Measurements from ENCODE around the gene SMAD2. TPM values are rescaled to one million over a fixed set of nuclear protein-coding genes. Genes with fewer than 3 reads are reported as not detected.

Gene SMAD2
- total RNA-seq (ENCODE audit: low replicate concordance), result 58.7 and 118 TPM in 2 replicates

- peak within 1 kb of the TSS; percentile 79 for H3K4me3 ChIP-seq (ENCODE audit: low read depth, low read length)
- TF ChIP-seq CTCF (IDR thresholded peaks at IDR 0.05; ENCODE audit: insufficient read depth, low read length), result no peak
- peak; percentile 69 for DNase-seq (ENCODE audit: low read depth)
Measured at GRCh38 chr18:47930199-47930930, at the start of gene SMAD2. TSS of gene SMAD2 (minus strand) at chr18:47930659. CDS start at chr18:47896756, 33,903 bp downstream.

GRCh38 chr18:47979611-47980200, 49.2 kb upstream of the SMAD2 start:
- no peak for TF ChIP-seq CTCF (IDR thresholded peaks at IDR 0.05; ENCODE audit: insufficient read depth, low read length)
- no peak for DNase-seq (ENCODE audit: low read depth)
- no peak overlapping the region for H3K4me3 ChIP-seq (ENCODE audit: low read depth, low read length)

GRCh38 chr18:47978603-47979002, 48.1 kb upstream of the SMAD2 start:
- no peak overlapping the region for H3K4me3 ChIP-seq (ENCODE audit: low read depth, low read length)
- DNase-seq (ENCODE audit: low read depth), result no peak
- no peak for TF ChIP-seq CTCF (IDR thresholded peaks at IDR 0.05; ENCODE audit: insufficient read depth, low read length)

- no peak for TF ChIP-seq CTCF (IDR thresholded peaks at IDR 0.05; ENCODE audit: insufficient read depth, low read length)
Measured at GRCh38 chr18:47978141-47978540, 47.7 kb upstream of the SMAD2 start.

GRCh38 chr18:47975701-47976100, 45.2 kb upstream of the SMAD2 start:
- TF ChIP-seq CTCF (IDR thresholded peaks at IDR 0.05; ENCODE audit: insufficient read depth, low read length), result no peak
- no peak for DNase-seq (ENCODE audit: low read depth)

More at GRCh38 chr18:47978141-47978540, 47.7 kb upstream of the SMAD2 start:
- no peak overlapping the region for H3K4me3 ChIP-seq (ENCODE audit: low read depth, low read length)
- no peak for DNase-seq (ENCODE audit: low read depth)

GRCh38 chr18:47975105-47975504, 44.6 kb upstream of the SMAD2 start:
- H3K4me3 ChIP-seq (ENCODE audit: low read depth, low read length), result no peak overlapping the region
- DNase-seq (ENCODE audit: low read depth), result no peak
- TF ChIP-seq CTCF (IDR thresholded peaks at IDR 0.05; ENCODE audit: insufficient read depth, low read length), result no peak

More at GRCh38 chr18:47975701-47976100, 45.2 kb upstream of the SMAD2 start:
- H3K4me3 ChIP-seq (ENCODE audit: low read depth, low read length), result no peak overlapping the region
